ENCODE data around the gene FHIP1A.

DNA sequence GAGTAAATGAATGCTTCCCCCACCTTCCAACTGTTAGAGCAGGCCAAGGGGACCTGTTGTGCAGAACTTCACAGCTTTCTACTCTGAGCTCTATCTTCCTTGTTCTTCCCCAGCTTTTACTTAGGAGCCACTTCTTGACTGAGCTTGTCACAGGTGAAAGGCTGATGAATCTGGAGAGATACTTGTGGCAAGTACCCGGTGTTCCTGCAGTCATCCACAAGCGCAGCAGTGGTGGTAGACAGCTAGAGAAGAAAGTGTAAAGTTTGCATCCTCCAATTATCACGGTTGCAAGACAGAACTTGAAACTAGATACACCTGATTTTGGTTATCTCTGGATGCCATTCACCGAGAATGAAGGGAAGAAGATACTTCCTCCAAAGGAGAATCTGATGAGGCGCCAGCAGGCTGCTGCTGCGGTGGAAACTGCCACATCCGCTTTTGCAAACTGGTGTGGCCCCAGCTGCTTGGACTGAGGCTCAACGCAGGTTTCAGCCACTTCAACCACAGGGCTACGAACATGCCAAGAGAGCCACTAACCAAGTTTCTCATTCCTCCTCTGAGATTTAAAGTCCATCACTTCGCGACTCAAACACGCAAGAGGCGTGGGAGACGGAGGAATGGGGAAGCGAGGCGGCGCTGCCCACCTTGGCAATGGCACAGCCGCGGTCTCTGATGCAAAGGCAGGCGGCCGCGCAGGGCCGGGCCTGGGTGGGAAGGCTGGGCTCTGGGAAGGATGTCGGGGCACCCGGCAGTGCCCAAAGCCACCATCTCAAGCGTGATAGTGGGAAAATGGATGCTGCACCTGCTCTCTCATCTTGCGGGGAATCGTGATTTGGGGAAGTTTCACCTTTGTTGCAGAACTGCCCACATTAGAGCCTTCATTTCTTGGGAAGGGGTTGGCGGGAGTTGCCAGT lies 1.3 kb upstream of the FHIP1A start:
- TF ChIP-seq, protein P1, sequence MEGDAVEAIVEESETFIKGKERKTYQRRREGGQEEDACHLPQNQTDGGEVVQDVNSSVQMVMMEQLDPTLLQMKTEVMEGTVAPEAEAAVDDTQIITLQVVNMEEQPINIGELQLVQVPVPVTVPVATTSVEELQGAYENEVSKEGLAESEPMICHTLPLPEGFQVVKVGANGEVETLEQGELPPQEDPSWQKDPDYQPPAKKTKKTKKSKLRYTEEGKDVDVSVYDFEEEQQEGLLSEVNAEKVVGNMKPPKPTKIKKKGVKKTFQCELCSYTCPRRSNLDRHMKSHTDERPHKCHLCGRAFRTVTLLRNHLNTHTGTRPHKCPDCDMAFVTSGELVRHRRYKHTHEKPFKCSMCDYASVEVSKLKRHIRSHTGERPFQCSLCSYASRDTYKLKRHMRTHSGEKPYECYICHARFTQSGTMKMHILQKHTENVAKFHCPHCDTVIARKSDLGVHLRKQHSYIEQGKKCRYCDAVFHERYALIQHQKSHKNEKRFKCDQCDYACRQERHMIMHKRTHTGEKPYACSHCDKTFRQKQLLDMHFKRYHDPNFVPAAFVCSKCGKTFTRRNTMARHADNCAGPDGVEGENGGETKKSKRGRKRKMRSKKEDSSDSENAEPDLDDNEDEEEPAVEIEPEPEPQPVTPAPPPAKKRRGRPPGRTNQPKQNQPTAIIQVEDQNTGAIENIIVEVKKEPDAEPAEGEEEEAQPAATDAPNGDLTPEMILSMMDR (IDR thresholded peaks at IDR 0.05), result no peak
- TF ChIP-seq RAD21 (IDR thresholded peaks at IDR 0.05; ENCODE audit: low read length) (no peak), POLR2AphosphoS5 (IDR thresholded peaks at IDR 0.05; ENCODE audit: low read depth, low read length) (no peak), GABPA (IDR thresholded peaks at IDR 0.05; ENCODE audit: low read depth) (no peak), TCF12 (IDR thresholded peaks at IDR 0.05) (no peak), YY1 (IDR thresholded peaks at IDR 0.05; ENCODE audit: low read depth) (no peak), ELF1 (IDR thresholded peaks at IDR 0.05) (no peak), EZH2phosphoT487 (IDR thresholded peaks at IDR 0.05; ENCODE audit: borderline replicate concordance, low read depth) (no peak), JUND (IDR thresholded peaks at IDR 0.05) (no peak)
- TF ChIP-seq, protein P2, sequence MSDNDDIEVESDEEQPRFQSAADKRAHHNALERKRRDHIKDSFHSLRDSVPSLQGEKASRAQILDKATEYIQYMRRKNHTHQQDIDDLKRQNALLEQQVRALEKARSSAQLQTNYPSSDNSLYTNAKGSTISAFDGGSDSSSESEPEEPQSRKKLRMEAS (IDR thresholded peaks at IDR 0.05; ENCODE audit: low read depth), result no peak

Data from SK-N-SH (cell line).